ENCODE measurements around the gene PAX3.

DNA sequence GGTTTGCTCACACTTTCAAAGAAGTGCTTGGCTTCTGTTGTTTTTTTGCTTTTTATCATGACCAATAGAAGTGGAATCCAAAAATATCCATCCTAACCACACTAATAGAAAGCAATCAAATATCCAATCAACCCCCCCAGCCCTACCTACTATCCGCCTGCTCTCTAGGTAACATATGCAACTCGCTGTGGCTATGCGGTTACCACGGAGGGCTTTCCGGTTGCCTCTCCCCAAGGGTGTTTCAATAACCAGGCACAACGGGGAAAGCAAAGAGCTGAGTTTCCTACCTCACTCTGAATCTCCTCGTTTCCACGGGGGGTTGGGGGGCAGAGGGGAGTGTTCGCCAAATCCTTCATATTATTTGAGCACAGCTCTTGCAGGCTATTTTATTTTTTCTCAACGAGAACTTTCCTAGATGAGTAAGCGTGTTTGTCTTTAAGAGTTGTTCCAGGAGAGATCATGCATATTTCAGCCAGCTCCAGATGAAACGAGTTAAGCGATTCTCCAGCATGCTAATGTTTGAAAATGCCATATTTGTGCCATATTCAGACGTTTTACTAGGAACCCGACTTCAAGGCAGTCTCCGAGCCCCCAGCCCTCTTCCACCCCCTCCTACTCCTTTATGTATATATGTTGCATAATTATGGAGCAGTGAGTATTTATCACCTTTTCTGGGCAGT lies 30.3 kb downstream of the PAX3 start:
- TF ChIP-seq, protein P1, sequence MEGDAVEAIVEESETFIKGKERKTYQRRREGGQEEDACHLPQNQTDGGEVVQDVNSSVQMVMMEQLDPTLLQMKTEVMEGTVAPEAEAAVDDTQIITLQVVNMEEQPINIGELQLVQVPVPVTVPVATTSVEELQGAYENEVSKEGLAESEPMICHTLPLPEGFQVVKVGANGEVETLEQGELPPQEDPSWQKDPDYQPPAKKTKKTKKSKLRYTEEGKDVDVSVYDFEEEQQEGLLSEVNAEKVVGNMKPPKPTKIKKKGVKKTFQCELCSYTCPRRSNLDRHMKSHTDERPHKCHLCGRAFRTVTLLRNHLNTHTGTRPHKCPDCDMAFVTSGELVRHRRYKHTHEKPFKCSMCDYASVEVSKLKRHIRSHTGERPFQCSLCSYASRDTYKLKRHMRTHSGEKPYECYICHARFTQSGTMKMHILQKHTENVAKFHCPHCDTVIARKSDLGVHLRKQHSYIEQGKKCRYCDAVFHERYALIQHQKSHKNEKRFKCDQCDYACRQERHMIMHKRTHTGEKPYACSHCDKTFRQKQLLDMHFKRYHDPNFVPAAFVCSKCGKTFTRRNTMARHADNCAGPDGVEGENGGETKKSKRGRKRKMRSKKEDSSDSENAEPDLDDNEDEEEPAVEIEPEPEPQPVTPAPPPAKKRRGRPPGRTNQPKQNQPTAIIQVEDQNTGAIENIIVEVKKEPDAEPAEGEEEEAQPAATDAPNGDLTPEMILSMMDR (IDR thresholded peaks at IDR 0.05; ENCODE audit: borderline replicate concordance, extremely low read depth, low read length, poor library complexity, severe bottlenecking): no peak
- no peak for TF ChIP-seq EZH2 (IDR thresholded peaks at IDR 0.05; ENCODE audit: borderline replicate concordance, low read depth, low read length, severe bottlenecking)
